Lung (tissue), 12 donors: ENCODE results near the gene ERP27. TPM values are rescaled to one million over a fixed set of nuclear protein-coding genes. Genes with fewer than 3 reads are reported as not detected.
A peak's percentile ranks its signal among the peaks of the same experiment; 100 is the strongest.

Experiments used
- ATAC-seq: fragments of 200-7000 bp; cut with Tn5 transposase; one replicate; pipeline ENCODE4 v1.9.1; 2020; ENCODE audit warnings: moderate number of reproducible peaks; ENCODE audit not compliant: insufficient read depth, low FRiP score
- DNase-seq, 3 donors: peaks; one replicate each; pipeline ENCODE4 v3.0.0-alpha.2; 2013 to 2017
- H3K27ac ChIP-seq, 2 donors: one replicate each; pipeline ENCODE4 v1.5.1; 2013; ENCODE audit warnings: mild to moderate bottlenecking in 2 of 2, moderate library complexity in 2 of 2, control low read depth in 1 of 2, inconsistent platforms in 1 of 2, low read depth in 1 of 2, low read length in 1 of 2
- H3K27me3 ChIP-seq, 3 donors: one replicate each; pipeline ENCODE4 v1.5.1; 2013; ENCODE audit warnings: low read length in 2 of 3; ENCODE audit not compliant: control insufficient read depth in 3 of 3, insufficient read depth in 3 of 3
- H3K36me3 ChIP-seq, 4 donors: one replicate each; pipeline ENCODE4 v1.5.1; 2013; ENCODE audit warnings: low read length in 4 of 4, mild to moderate bottlenecking in 1 of 4, moderate library complexity in 1 of 4; ENCODE audit not compliant: control insufficient read depth in 4 of 4, insufficient read depth in 4 of 4
- H3K4me1 ChIP-seq, 5 donors: one replicate each; pipeline ENCODE4 v1.5.1; 2013; ENCODE audit warnings: low read length in 5 of 5, mild to moderate bottlenecking in 2 of 5, moderate library complexity in 1 of 5; ENCODE audit not compliant: control insufficient read depth in 5 of 5, insufficient read depth in 5 of 5
- H3K4me3 ChIP-seq: one replicate; pipeline ENCODE4 v1.5.1; 2013; ENCODE audit warnings: mild to moderate bottlenecking, control low read depth, moderate library complexity
- H3K9ac ChIP-seq, 2 donors: one replicate each; pipeline ENCODE4 v1.5.1; 2013; ENCODE audit warnings: low read length in 2 of 2, control low read depth in 1 of 2; ENCODE audit not compliant: insufficient read depth in 1 of 2
- H3K9me3 ChIP-seq, 4 donors: one replicate each; pipeline ENCODE4 v1.5.1; 2013; ENCODE audit warnings: low read length in 3 of 4, mild to moderate bottlenecking in 1 of 4, moderate library complexity in 1 of 4; ENCODE audit not compliant: control insufficient read depth in 4 of 4, insufficient read depth in 3 of 4
- WGBS, 2 donors: extraction: QIAGEN DNeasy Blood & Tissue Kit; methylation state at CpG; one replicate each; pipeline ENCODE4 v1.1.7; 2013; 5-methylcytosine and 5-hydroxymethylcytosine counted together
- polyA plus RNA-seq, 2 donors: library from polyadenylated mRNA; stranded (reverse); fragments of 200-250 nt; gene quantifications; one replicate each; pipeline ENCODE4 v1.2.1, GENCODE V29; 2013
- total RNA-seq, 2 donors: library from RNA; depleted of rRNA in 1 of 2; stranded (reverse); fragments of >200 nt in 1 of 2; gene quantifications; one replicate each; pipeline ENCODE4 v1.2.1, GENCODE V29; 2014 to 2021
- TF ChIP-seq, protein P1 (sequence below): IDR thresholded peaks from 2 replicates; pipeline ENCODE4 v1.5.1; 2012; ENCODE audit warnings: mild to moderate bottlenecking; ENCODE audit errors: control extremely low read depth, extremely low read depth
- donor health status: control.
- donor health status: control.
- donor health status: Bipolar disorder and iron deficiency.
- donor health status: healthy.
- donor health status: DM: yes; HTN: yes; CAD: no.

The ERP27 gene
- total and polyA plus RNA-seq, 4 donors: 1.9 to 64.6 (median 10.4) TPM

DNA sequence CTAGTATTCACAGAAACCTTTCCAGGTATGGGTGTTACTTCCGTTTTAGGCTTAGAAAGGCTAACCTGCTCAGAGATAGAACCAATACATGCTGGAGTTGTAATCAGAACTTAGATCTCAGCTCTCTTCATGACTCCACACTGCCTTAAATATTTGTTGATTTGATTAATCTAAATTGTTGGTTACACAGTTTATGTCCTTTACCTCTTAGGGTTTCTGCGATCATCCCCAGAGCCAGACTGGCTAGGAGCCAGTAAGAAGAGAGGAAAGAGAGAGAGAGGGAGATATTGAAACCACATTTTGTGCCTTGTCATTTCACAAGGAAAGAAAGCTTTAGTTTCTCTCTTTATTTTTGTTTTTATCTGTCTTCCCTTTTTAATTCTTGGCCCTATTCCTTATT, 35.9 kb downstream of the ERP27 start:
- H3K9ac ChIP-seq: no peak overlapping the region
- peaks cover 0 to 23% (median 12%) of the 10 kb centered on the region in 5 donors for H3K4me1 ChIP-seq
- ATAC-seq (no peak), DNase-seq (no peak)
- H3K4me3 ChIP-seq: no peak overlapping the region
- 40 to 45% methylated on average over 2 of the region's 2 CpGs for WGBS, 2 donors
- H3K9me3 ChIP-seq: no peaks in the 10 kb centered on the region
- no peak overlapping the region for H3K27ac ChIP-seq
- H3K27me3 ChIP-seq: no peaks in the 10 kb centered on the region
- H3K36me3 ChIP-seq: no peaks in the 10 kb centered on the region
- TF ChIP-seq, protein P1, sequence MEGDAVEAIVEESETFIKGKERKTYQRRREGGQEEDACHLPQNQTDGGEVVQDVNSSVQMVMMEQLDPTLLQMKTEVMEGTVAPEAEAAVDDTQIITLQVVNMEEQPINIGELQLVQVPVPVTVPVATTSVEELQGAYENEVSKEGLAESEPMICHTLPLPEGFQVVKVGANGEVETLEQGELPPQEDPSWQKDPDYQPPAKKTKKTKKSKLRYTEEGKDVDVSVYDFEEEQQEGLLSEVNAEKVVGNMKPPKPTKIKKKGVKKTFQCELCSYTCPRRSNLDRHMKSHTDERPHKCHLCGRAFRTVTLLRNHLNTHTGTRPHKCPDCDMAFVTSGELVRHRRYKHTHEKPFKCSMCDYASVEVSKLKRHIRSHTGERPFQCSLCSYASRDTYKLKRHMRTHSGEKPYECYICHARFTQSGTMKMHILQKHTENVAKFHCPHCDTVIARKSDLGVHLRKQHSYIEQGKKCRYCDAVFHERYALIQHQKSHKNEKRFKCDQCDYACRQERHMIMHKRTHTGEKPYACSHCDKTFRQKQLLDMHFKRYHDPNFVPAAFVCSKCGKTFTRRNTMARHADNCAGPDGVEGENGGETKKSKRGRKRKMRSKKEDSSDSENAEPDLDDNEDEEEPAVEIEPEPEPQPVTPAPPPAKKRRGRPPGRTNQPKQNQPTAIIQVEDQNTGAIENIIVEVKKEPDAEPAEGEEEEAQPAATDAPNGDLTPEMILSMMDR: no peak

DNA sequence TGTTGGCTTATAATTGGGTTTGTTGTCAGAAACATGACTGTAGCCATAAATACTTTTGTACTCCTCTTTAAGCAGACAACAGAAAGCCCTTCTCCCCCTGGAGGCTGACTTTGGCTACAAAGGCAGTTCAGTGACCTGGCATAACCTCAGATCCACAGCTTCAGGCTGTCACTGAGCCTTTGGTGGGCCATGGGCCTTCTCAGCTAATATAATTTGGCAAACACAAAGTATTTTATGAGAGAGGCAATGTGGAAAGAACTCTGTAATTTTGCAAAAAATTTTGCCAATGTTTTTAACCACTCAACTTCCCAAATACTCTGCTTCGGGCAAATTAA, 37.1 kb downstream of the ERP27 start:
- Histone ChIP-seq H3K4me3 (no peak overlapping the region), H3K27me3 (no peaks in the 10 kb centered on the region), H3K27ac (no peak overlapping the region), H3K36me3 (no peaks in the 10 kb centered on the region), H3K9me3 (no peaks in the 10 kb centered on the region), H3K9ac (no peak overlapping the region), H3K4me1 (peaks cover 0 to 32% (median 12%) of the 10 kb centered on the region in 5 donors)
- WGBS, 2 donors: 75 to 93% methylated on average over 1 of the region's 1 CpG
- DNase-seq: no peak
- no peak for ATAC-seq
- TF ChIP-seq, protein P1: no peak

DNA sequence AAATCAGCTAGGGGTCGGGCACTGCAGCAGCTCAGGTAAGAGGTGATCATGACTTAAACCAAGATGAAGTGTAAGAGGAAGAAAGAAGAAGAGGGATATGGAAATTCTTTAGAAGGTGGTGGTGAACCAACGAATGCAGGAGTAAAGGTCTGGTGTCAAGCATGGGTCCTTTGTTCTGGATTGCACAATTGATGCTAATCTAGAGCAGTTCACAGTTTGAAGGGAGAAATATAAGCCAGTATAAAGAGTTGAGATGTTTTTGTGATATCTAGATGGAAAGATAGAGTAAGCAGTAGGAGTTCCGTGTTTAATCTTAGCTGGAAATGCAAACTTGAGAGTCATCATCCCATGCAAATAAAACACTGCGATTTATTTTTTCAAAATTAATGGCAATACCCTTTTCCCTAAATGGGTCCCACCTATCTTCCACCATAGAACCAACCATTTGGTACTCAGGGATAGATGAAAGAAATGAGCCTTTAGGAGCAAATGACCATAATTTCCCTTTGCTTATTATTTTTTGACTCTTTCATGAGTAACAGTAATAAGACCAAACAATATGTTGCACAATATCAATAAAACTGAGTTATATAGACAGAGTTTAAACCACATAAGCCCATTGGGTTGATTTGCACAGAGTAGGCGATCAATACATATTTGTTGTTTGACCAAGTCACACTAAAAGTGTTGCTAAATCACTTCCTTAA, 37.7 kb downstream of the ERP27 start:
- no peaks in the 10 kb centered on the region for H3K9me3 ChIP-seq
- ATAC-seq (no peak), DNase-seq (no peak)
- peak overlapping the region in 1 of 2 donors; percentile 2 for H3K27ac ChIP-seq
- WGBS, 2 donors: 89 to 91% methylated on average over 5 of the region's 5 CpGs
- TF ChIP-seq, protein P1: no peak
- no peak overlapping the region for H3K4me3 ChIP-seq
- no peak overlapping the region for H3K9ac ChIP-seq
- H3K4me1 ChIP-seq: peaks cover 0 to 37% (median 12%) of the 10 kb centered on the region in 5 donors
- H3K36me3 ChIP-seq: no peaks in the 10 kb centered on the region
- no peaks in the 10 kb centered on the region for H3K27me3 ChIP-seq
